Activated T-cell treated with anti-CD3 and anti-CD28 coated beads for 24 hours (primary cell): ENCODE measurements around the gene IFRD1.
A peak's percentile ranks its signal among the peaks of the same experiment; 100 is the strongest.
"Not testable (repeated sequence)": the region's sequence is repeated elsewhere in the genome, so short reads cannot be mapped to it uniquely, and the experiment has no call there.

Experiments
- DNase-seq: peaks from one replicate; pipeline ENCODE4 v3.0.0-alpha.2; 2020; ENCODE audit warnings: low read depth

The IFRD1 gene

DNA sequence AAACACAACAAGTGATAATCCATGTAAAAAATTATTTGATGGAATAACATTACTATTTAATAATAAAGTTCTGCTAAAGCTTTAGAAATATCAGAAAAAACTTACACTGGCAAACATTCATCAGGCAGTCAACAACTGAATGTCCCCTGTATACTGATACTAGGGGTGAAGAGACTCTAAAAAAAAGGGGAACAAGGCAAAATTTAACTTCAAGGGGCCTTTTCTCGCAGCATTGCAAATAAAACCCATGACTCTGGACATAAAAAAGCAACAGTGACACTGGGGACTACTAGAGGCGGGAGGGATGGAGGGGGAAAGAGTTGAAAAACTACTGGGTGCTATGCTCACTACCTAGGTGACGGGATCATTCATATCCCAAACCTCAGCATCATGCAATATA lies 5.8 kb upstream of the IFRD1 start:
- DNase-seq = no peak

DNA sequence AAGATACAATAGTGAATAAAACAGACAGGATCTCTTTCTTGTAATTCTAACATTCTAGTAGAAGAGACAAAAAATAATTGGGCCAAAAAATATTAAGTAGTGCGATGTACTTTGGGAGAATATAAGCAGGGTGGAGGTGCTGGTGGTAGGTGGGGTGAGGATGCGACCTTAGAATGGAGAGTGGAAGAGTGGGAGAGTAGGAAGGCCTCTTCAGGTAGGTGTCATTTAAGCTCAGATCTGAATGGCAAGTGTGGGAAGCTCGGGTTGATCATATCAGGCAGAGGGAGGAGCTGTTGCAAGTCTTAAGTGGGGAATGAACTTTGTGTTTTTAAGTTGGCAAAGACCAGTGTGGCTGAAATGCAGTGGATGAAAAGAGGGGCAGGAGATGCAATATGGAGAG lies 3.8 kb upstream of the IFRD1 start:
- DNase-seq = no peak

DNA sequence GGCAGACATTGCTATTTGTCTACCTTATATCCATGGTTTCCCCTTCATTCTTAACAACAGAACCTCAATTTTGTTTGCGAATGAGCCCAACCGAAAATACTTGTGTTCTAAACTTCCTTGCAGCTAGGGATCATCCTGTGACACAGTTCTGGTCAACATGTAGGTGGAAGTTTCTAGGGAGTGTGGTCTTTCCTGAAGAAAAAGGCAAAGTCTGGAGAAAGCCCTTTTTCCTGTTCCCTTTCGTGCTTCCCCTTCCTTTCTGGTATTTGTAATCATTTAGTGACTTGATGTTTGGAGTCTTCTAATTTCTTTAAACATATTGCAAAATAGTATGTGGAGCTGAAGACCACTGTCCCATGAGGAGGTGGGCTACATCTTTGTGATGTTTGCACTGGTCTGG lies 2.9 kb upstream of the IFRD1 start:
- no peak for DNase-seq

DNA sequence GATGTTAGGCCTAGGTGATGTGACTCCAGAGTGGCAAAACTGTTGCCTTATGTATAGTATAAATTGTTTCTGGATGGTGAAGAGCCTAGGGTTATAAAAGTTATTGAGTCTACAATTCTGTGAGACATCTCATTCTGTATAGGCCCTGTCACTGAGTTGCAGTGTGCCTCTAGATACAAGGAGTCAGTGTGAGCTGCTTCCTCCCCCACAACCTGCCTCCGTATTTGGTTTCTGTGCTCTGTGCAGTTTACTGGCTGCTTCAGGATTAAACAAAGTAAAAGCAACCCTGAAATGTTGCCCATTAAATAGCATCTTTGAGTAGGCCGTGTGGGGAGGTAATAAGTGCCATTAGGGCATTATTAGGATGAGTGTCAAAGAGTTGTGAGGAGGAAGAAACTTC lies 1.9 kb upstream of the IFRD1 start:
- DNase-seq = no peak

DNA sequence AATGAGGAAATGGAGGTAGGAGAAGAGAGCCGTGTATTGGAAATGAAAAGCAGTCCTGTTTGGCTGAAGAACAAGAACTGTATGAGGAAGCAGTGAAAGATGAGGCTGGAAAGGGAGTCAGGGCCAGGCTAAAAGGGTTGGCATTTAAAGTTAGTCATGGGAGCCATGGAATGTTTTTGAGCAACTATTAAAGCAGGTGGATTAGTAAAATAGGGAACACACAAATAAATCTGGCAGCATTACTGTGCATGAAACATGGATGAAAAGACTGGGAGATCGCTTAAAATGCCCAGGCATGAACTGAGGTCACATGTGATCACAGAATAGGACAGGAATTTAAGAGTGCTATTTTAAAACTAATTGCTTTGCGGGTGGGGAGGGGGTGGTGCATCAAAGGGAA lies 1.4 kb upstream of the IFRD1 start:
- DNase-seq = no peak

DNA sequence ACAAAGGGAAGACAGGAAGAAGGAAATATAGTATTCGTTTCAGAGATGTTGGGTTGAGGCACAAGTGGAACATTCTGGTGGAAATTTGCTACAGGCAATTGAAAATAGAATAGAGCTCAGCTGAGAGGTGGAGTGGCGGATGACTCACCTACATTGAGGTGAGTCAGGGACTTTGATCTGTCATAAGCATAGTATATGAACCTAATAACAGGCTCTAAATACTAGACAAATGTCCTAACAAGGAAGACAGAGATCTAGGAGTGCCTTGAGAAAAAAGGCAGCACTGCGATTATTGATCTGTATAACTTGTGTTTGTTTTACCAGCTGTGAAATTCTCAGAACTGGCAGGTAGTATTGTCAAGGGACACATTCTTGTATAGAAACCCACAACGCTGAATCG lies 907 bp upstream of the IFRD1 start:
- peak; percentile 48 for DNase-seq

DNA sequence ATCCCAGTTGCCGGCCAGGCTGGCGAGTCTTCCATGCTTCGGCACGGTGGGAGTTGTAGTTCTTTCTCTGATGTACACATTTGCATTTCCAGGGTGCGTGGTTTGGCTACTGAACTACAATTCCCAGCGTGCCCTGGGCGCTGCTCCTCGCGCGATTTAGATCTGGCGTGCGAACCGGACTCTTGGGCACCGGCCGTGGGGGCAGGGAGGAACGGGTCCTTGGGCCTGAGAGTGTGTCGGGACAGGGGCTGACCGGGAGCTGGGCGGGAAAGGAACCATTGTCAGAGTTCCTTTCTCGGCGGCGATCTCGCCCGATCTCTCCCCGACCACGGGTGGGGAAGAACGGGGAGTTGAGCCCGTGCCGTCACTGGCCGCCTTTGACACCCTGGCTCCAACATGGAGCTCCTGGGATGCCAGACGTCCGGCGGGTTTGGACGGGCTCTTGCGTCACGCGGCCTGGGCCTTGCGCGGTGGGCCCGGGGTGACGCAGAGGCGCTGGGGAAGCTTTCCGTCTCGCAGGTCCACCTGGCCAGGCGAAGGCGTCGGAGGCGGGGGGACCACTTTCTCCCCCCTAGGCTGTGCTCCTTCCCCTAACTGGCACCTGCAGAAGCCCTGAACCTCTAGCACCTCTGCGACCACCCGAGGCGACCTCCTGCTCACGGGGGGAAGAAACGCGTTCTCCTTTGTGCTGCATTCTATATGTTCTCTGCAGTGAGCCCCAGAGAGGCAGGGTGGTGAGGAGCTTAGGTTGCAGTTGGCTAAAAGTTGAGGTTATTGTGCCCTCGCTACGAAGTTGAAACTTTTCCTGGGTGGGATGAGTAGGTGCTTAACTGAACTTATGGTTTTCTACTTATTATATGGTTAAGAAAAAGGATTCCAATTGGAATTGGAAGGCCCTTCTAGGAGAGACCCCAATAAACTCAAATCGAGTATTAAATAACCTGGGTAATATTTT lies 824 bp downstream of the IFRD1 start:
- DNase-seq = peak; percentile 83

DNA sequence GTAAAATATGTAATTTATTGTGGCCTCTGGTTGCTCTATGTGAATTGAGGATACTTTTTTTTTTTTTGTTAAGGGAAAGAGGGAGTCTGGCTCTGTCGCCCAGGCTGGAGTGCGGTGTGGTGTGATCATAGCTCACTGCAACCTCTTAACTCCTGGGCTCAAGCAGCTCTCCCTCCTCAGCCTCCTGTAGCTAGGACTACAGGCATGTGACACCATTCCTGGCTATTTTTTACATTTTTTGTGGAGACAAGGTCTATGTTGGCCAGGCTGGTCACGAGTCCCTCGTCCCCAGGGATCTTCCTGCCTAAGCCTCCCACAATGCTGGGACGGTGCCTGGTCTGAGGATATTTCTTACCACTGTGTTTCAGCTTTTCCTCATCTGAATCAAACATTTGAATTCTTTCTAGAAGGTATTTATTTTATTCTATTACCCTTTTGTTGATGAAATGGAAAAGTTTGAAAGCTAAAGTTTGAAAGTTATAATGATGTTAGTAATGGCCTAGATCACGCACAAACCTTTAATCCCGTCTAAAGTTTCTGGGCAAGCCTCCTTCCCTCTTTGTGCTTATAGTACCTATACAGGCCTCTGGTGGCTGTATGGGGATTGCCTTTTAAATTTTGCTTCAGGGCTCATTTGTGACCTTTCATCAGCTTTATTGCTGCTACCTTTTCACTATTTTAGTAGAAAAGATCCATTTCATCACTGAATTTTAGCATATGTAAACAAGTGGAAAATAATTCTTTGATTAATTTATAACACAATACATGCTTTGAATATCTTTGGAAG lies 2.0 kb downstream of the IFRD1 start:
- DNase-seq = no peak

DNA sequence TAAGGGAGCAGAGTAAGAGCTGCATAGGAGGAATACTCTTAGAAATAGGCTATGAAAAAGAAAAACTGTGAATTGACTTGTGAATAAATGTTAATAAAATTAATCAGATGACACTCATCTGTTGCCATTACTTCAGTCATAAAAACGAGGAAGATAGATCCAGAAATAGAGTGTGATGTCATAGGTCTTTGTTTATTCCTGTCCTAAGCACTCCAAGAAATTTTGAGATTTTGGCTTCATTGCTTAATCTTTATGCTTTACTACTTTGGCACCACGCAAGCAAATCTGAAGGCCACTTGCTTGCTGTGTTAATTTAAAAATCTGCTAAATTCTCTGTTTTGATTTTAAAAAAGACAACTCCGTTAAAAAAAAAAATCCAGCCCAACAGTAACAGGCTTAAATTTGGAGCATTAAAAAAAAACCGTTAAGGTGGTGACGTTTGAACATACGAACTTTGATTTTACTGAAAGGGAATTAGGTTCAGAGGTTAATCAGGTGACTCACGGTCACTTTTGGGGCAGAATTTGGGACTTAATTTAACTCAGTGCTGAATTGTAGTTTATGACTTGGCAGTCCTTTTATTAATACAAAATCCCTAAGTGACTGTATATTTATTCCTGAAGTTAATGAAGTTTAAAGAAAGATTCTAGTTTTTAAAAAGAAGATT lies 3.4 kb downstream of the IFRD1 start:
- no peak for DNase-seq

DNA sequence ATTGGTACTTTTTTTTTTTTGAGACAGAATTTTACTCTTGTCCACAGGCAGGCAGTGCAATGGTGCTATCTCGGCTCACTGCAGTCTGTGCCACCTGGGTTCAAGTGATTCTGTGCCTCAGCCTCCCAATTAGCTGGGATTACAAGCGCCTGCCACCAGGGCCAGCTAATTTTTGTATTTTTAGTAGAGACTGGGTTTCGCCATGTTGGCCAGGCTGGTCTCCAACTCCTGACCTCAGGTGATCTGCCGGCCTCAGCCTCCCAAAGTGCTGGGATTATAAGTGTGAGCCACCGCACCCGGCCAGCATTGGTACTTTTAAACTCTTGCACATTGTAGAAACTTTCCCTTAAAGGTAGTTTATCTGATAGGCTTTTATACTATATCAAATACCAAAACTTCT lies 3.9 kb downstream of the IFRD1 start:
- DNase-seq = not testable (repeated sequence)

DNA sequence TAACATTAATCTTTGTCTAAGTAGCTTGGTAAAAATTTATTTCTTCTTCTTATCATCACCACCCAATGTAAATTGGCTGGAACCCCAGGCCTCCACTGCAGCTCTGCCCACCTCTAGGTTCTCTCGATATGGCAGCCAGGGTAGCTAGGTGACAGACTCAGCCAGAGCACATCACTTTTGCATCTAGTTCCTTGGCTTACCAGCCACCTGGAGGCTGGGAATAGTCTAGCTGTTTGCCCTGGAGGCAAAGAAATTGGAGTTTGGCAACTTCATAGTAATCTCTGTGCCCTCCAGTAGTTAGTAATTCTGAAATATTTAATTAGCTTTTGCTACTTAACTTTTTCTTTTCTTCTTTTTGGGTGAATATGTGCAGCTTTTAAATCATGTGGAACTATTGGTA lies 9.4 kb downstream of the IFRD1 start:
- no peak for DNase-seq

DNA sequence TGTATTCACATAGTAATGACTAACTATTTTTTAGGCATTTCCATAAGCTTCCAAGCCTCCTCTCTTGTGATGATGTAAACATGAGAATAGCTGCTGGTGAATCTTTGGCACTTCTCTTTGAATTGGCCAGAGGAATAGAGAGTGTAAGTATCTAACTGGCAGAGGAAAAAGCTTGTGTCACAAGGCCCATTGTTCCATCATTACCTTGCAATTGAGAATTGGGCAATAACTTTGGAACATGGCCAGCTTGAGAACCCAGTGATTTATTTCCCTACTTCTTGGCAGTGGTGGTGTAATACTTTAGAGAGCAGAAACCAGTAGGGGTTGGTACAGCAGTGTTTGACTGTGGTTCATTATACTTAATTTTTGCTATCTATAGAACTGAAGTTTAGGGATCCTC lies 12.0 kb downstream of the IFRD1 start:
- DNase-seq = no peak

DNA sequence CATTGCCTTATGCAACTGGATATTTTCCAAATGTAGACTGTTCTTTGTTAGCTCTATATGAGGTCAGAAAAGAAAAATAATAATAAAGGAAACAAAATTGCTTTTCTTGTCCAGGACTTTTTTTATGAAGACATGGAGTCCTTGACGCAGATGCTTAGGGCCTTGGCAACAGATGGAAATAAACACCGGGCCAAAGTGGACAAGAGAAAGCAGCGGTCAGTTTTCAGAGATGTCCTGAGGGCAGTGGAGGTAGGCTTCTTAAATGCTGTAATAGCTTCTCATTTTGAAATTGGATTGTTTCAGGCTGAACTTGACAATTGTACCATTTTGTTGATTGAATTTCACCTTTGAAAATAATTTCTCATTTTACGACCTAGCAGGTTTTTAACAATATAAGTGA lies 17.6 kb downstream of the IFRD1 start:
- no peak for DNase-seq

DNA sequence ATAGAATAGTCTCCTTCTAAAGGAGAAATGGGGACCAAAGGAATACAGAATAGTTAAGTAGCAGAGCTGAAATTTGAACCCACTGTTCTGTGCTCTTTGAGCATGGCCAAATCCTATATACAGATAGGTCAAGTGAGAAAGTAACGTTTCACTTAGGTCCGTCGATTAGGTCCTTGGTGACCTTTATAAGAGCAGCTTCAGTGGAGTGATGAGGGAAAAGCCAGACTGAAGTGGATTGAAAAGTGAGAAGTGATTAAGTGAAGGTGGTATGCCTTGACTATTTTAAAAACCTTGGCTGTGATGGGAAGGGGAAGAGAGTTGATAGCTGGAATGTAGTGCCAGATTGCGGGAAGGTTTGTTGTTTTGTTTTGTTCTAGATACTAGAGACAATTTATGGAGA lies 19.9 kb downstream of the IFRD1 start:
- DNase-seq = no peak

DNA sequence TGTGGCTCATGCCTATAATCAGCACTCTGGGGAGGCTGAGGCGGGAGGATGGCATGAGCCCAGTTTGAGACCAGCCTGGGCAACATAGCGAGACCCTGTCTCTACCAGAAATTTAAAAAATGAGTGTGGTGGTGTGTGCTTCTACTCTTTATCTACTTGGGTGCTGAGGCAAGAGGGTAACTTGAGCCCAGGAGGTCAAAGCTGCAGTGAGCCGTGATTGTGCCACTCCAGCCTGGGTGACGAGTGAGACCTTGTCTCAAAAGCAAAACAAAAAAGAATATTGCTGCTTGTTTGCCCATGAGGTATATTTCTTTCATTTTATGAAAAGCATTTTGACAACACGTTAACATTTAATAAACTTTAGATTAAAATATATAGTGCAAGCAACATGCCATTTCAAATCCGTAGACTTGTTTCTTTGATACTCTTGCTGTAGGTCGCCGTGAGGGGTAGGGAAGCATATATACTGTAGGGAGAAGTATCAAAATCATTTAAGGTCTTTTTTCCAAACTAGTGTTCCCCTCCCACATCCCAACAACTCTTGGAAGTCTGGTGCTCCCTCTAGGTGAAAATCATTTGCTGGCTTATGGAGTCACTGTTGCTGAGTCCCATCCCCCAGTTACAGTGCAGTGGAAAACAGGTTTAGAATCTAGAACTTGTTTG lies 26.3 kb downstream of the IFRD1 start:
- no peak for DNase-seq

DNA sequence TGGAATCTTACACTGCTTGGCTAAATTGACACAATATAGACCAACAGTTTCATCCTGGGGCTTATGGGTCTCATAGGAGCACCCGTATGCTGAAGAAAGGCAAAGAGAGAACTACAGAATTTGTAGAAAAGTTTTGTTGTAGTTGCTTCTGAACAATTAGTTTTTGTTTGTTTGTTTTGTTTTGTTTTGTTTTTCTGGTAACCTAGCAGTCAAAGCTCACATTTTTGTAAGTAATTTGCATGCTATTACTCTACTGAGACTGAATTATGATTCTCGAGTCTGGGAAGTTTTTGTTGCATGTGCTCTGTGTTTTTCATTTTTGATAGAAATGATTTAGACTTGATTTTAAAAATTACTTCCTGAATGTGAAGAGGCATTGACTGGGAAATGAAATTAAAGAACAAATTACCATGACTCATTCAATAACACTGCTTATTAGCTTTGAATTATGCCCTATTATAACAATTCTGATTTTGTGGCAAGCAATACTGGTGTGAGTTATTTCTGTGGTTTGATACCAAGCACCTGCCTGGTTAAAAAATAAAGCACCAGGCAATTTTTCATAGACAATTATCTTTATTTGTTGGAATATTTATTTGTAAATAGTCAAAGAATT lies 31.0 kb downstream of the IFRD1 start:
- no peak for DNase-seq

DNA sequence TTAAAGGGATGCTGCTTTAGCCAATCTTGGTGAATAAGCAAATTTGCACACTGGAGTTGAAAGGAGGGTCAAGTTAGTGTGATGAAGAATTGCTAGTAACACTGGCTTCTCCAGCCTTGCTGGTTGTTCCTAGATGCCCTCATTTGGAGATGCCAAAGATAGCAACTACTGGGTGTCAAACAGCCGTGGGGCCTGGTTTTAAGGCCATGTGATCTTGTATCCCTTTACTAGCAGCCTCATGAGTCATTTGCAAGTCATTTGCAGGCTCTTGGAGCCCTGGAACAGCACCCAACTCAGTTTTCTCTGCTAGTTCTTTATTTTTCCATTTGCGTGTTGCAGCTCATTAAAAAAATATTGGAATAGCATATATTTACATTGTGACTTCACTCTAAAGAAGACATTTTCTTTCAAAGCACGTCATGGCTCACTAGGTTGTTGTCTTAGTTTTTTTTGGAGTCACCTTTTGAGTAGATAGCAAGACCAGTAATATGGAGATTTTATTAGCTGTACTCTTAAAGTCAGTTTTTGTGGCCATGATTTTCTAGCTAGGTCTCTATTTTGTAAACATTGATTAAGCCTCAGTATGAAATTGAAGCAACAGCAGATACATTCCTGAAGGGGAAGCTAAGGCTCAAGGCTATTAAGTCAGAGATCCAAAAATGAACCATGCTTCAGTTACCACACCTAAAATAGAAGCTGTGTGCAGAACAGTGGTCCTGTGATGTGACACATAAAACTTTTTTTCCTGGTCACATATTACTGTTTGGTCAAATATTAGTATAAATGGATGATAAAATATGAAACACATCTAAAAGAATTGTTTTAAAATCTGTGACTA lies 31.8 kb downstream of the IFRD1 start:
- no peak for DNase-seq

DNA sequence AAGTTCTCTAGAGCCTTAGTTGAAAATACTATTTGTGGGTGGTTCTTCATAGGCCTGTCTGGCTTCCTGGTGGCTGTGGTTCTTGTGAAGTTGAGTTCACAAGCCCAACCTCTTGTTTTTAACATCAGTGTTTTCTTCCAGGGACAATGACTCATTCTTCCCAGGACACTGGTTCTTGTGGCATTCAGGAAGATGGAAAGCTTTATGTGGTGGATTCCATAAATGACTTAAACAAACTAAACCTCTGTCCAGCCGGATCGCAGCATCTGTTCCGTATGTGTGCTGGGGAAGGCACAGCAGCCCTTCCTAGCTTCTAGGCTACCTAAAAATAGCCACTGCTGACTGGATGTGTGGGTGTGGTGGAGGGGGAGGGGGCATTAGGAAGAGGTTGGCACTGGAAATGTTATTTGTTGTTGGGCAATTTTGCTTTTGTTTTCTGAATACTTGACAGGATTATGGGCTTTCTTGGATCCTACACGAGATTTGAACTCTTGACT lies 34.5 kb downstream of the IFRD1 start:
- no peak for DNase-seq

DNA sequence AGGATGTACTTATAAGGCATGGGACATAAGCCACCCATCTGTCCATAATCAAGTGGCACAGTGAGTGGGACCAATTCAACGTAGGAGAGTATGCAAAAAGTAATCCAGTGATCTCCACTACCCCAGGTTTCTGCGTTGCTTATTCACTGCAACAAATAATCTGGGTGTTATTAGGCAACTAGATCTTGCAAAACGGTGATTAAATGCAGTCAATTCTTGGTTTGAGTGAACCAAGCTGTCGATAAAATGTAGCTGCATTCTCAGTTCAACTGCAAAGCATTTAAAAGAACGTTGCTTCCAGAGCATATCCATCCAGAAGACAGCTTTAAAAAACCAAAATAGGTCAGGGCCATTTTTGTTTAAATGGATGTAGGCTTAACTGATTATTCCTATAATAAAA lies 35.5 kb downstream of the IFRD1 start:
- no peak for DNase-seq

DNA sequence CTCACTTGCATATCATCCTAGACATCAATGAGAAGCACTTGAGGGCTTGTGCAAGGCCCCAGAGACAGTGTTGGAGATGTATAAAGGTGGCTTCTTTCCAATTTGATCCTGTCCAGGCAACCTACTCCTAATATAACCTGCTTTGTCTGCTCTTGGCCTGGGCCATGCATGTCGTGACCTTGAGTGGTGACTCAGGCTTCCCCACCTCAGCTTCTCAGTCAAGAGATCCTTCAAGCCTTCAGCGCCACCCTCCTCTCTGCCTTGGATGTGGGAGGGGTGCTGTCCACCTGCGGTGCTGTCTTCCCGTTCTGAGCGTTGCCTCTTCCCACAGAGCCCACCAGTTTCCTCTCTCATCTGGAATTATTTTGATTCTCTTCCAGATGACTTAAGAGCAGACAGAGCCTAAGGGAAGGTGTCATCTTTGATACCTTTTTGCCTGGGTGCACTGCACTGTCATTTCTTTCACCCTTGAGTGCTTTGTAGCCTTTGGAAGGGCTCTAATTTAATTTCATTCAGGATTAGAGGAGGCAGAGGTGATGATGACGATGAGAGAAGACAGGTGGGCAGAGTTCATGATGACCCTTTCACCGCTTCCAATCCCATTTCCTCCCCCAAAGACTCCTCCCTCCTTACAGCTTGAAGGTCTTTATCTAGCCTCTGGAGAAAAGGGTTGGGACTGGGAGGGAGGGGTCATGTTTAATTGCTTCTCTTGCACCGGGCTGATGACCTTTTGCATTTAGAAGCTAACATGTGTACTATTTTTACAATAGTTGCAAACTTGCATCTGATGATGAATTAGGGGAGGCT lies 37.4 kb downstream of the IFRD1 start:
- no peak for DNase-seq
